ENCODE results near the gene MRPL53. TPM values are rescaled to one million over a fixed set of nuclear protein-coding genes. Genes with fewer than 3 reads are reported as not detected.

Gene MRPL53
- total and polyA plus RNA-seq, 2 of the 13 experiments (the other 11 are each of a cell fraction or from before 2014, with no cell fraction given) = 34.3 to 51.9 TPM

DNA sequence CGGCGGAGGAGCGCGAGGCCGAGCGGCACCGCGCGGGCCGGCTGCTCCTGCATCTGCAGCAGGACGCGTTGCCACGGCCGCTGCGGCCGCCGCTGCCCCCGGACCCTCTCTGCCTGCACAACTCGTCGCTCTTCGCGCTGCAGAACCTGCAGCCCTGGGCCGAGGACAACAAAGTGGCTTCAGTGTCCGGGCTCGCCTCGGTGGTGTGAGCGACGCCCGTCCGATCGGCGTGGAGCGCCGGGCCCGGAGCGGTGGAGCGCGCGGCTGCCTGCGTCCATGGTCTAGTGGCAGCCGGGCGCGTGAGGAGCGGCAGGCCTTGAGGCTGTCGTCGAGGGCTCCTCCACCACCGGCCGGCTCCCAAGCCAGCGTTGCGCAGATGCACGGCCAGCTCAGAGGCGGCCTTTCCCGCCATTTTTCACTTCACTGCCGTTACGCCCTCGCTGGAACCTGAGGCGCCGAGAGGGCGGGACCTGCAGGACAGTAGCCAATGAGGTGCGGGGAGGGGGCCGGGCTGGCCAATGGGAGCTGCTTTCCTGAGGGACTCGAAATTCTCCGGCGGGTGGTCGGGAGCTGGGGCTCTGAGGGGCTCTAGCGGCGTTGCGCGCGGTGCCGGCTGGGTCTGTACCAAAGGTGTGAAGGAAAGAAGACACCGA lies 43.6 kb upstream of the MRPL53 start (continued):
- TF ChIP-seq ZNF768 (CRISPR knock-in tag; IDR thresholded peaks at IDR 0.05) = no peak
- TF ChIP-seq AGO2 (optimal IDR thresholded peaks at IDR 0.05; ENCODE audit: low read depth, low read length) = peak; percentile 62
- TF ChIP-seq SMC3 (IDR thresholded peaks at IDR 0.05; ENCODE audit: low read length) = no peak
- no peak for TF ChIP-seq CBX1 (IDR thresholded peaks at IDR 0.05; ENCODE audit: low read depth)
- TF ChIP-seq, protein P1, sequence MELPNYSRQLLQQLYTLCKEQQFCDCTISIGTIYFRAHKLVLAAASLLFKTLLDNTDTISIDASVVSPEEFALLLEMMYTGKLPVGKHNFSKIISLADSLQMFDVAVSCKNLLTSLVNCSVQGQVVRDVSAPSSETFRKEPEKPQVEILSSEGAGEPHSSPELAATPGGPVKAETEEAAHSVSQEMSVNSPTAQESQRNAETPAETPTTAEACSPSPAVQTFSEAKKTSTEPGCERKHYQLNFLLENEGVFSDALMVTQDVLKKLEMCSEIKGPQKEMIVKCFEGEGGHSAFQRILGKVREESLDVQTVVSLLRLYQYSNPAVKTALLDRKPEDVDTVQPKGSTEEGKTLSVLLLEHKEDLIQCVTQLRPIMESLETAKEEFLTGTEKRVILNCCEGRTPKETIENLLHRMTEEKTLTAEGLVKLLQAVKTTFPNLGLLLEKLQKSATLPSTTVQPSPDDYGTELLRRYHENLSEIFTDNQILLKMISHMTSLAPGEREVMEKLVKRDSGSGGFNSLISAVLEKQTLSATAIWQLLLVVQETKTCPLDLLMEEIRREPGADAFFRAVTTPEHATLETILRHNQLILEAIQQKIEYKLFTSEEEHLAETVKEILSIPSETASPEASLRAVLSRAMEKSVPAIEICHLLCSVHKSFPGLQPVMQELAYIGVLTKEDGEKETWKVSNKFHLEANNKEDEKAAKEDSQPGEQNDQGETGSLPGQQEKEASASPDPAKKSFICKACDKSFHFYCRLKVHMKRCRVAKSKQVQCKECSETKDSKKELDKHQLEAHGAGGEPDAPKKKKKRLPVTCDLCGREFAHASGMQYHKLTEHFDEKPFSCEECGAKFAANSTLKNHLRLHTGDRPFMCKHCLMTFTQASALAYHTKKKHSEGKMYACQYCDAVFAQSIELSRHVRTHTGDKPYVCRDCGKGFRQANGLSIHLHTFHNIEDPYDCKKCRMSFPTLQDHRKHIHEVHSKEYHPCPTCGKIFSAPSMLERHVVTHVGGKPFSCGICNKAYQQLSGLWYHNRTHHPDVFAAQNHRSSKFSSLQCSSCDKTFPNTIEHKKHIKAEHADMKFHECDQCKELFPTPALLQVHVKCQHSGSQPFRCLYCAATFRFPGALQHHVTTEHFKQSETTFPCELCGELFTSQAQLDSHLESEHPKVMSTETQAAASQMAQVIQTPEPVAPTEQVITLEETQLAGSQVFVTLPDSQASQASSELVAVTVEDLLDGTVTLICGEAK (IDR thresholded peaks at IDR 0.05) = no peak
- TF ChIP-seq, protein P1 (CRISPR knock-in tag; IDR thresholded peaks at IDR 0.05) = 0 out of 2 replicates have a peak, but pooled peaks have one; percentile 21
- no peak for TF ChIP-seq ELF3 (CRISPR knock-in tag; IDR thresholded peaks at IDR 0.05)
- TF ChIP-seq HHEX (CRISPR knock-in tag; IDR thresholded peaks at IDR 0.05) = no peak
- TF ChIP-seq WIZ (CRISPR knock-in tag; IDR thresholded peaks at IDR 0.05) = no peak
- TF ChIP-seq RBFOX2 (IDR thresholded peaks at IDR 0.05; ENCODE audit: low read depth, low read length) = peak; percentile 59
- TF ChIP-seq ZNF501 (CRISPR knock-in tag; IDR thresholded peaks at IDR 0.05) = no peak
- TF ChIP-seq REXO4 (CRISPR knock-in tag; IDR thresholded peaks at IDR 0.05; ENCODE audit: borderline replicate concordance) = no peak
- TF ChIP-seq NFYC (CRISPR knock-in tag; IDR thresholded peaks at IDR 0.05) = peak; percentile 52; the same call in 1 of the 2 replicates
- no peak for TF ChIP-seq ZNF335 (CRISPR knock-in tag; IDR thresholded peaks at IDR 0.05)
- no peak for TF ChIP-seq ZSCAN25 (CRISPR knock-in tag; IDR thresholded peaks at IDR 0.05)
- TF ChIP-seq ZNF460 (CRISPR knock-in tag; IDR thresholded peaks at IDR 0.05; ENCODE audit: borderline replicate concordance) = no peak
- TF ChIP-seq, protein P2, sequence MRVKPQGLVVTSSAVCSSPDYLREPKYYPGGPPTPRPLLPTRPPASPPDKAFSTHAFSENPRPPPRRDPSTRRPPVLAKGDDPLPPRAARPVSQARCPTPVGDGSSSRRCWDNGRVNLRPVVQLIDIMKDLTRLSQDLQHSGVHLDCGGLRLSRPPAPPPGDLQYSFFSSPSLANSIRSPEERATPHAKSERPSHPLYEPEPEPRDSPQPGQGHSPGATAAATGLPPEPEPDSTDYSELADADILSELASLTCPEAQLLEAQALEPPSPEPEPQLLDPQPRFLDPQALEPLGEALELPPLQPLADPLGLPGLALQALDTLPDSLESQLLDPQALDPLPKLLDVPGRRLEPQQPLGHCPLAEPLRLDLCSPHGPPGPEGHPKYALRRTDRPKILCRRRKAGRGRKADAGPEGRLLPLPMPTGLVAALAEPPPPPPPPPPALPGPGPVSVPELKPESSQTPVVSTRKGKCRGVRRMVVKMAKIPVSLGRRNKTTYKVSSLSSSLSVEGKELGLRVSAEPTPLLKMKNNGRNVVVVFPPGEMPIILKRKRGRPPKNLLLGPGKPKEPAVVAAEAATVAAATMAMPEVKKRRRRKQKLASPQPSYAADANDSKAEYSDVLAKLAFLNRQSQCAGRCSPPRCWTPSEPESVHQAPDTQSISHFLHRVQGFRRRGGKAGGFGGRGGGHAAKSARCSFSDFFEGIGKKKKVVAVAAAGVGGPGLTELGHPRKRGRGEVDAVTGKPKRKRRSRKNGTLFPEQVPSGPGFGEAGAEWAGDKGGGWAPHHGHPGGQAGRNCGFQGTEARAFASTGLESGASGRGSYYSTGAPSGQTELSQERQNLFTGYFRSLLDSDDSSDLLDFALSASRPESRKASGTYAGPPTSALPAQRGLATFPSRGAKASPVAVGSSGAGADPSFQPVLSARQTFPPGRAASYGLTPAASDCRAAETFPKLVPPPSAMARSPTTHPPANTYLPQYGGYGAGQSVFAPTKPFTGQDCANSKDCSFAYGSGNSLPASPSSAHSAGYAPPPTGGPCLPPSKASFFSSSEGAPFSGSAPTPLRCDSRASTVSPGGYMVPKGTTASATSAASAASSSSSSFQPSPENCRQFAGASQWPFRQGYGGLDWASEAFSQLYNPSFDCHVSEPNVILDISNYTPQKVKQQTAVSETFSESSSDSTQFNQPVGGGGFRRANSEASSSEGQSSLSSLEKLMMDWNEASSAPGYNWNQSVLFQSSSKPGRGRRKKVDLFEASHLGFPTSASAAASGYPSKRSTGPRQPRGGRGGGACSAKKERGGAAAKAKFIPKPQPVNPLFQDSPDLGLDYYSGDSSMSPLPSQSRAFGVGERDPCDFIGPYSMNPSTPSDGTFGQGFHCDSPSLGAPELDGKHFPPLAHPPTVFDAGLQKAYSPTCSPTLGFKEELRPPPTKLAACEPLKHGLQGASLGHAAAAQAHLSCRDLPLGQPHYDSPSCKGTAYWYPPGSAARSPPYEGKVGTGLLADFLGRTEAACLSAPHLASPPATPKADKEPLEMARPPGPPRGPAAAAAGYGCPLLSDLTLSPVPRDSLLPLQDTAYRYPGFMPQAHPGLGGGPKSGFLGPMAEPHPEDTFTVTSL (CRISPR knock-in tag; IDR thresholded peaks at IDR 0.05; ENCODE audit: borderline replicate concordance) = no peak

Measured in HepG2 (cell line).